ENCODE measurements around the gene LNX1. TPM values are rescaled to one million over a fixed set of nuclear protein-coding genes. Genes with fewer than 3 reads are reported as not detected.

The LNX1 gene
- total and polyA plus RNA-seq, 2 of the 13 experiments (the other 11 are each of a cell fraction or from before 2014, with no cell fraction given): 0.49 TPM

DNA sequence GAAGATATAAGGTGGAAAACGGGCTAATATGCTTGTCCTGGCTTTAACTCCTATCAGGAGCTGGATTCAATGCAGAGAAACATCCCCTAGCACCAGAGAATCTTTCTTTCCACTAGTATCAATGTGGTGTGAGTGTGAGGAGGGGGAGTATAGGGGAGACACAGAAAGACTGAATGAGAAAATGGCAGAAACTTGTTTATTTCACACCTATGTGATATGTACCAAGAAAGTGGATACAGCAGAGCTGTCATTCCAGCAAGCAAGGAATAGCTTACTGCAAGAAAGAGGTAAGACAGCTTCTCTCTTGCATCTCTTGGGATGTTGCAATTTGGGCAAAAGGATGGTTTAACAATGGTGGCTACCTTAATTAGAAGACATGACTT is 105.6 kb downstream of the LNX1 start (continued):
- no peak for TF ChIP-seq YEATS2 (CRISPR knock-in tag; IDR thresholded peaks at IDR 0.05; ENCODE audit: borderline replicate concordance)
- TF ChIP-seq, protein P1, sequence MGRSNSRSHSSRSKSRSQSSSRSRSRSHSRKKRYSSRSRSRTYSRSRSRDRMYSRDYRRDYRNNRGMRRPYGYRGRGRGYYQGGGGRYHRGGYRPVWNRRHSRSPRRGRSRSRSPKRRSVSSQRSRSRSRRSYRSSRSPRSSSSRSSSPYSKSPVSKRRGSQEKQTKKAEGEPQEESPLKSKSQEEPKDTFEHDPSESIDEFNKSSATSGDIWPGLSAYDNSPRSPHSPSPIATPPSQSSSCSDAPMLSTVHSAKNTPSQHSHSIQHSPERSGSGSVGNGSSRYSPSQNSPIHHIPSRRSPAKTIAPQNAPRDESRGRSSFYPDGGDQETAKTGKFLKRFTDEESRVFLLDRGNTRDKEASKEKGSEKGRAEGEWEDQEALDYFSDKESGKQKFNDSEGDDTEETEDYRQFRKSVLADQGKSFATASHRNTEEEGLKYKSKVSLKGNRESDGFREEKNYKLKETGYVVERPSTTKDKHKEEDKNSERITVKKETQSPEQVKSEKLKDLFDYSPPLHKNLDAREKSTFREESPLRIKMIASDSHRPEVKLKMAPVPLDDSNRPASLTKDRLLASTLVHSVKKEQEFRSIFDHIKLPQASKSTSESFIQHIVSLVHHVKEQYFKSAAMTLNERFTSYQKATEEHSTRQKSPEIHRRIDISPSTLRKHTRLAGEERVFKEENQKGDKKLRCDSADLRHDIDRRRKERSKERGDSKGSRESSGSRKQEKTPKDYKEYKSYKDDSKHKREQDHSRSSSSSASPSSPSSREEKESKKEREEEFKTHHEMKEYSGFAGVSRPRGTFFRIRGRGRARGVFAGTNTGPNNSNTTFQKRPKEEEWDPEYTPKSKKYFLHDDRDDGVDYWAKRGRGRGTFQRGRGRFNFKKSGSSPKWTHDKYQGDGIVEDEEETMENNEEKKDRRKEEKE (IDR thresholded peaks at IDR 0.05): no peak

DNA sequence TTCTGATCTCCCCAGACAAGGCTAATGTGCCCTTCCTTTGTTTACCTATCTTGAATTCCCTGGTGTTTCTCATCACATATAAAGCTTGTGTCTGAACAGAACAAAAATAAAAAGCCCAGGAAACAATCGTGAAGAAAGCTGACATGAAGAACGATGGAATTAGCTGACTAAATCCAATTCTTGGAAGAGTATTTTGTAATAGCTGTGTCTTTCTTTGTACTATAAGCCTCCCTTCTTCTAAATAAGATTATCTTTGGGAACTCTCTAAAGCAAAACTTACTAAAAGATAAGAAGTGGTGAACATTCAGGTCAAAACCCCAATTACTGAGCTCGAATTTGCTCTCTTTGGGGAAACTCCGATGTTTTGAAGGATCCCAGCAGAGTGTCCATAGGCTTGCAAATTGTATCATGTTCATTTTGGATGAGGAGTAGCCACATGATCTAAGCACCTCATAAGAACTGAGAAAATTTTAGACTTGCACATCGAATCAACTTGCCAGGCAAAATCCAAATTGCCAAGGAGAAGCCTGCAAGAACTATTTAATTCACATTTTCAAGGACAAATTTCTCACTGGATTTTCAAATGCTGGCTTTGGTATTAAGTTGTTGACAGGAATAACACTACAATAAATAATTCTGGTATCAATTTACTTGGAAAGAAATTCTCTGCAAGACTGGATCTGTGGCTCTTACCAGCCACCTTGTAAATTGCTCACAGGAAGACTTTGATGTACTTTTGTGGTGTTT is 106.2 kb downstream of the LNX1 start:
- 31% methylated on average over 5 of the region's 5 CpGs for WGBS (ENCODE audit: low lambda C conversion rate)
- no TSS peak for BruUV-seq (replicated peaks)
- no peak overlapping the region for H3K27ac ChIP-seq (ENCODE audit: extremely low read length, insufficient read depth, low read length)
- in situ Hi-C loops (cut with HindIII; ENCODE audit: extremely low pct_ligation_motif_present, low pct_unique_long_range_greater_than_20kb): loop anchor here (25.0 kb wide), 1 partner anchor 752 kb away; the partner anchor contains the start of gene PDGFRA
- ATAC-seq (no peak), DNase-seq (ENCODE audit: low spot score) (no peak), FAIRE-seq (no peak)
- H3K4me3 ChIP-seq (replicated peaks in 1 of 3; ENCODE audit: insufficient read depth in 1 of 3, low read depth in 2 of 3, low read length in 3 of 3): no peak overlapping the region
- no peak overlapping the region for H3K9ac ChIP-seq (ENCODE audit: insufficient read depth, low read depth, low read length)
- no peaks in the 10 kb centered on the region for H3K36me3 ChIP-seq (replicated peaks in 1 of 2; ENCODE audit: control insufficient read depth in 1 of 2, insufficient read depth in 2 of 2, low read length in 2 of 2)
- 0 out of 5 replicates have a peak, but pooled peaks cover 4% of the 10 kb centered on the region in 2 experiments for H3K27me3 ChIP-seq (ENCODE audit: control insufficient read depth in 1 of 2, insufficient read depth in 2 of 2, low read length in 2 of 2)
- no peaks in the 10 kb centered on the region for H3K79me2 ChIP-seq (ENCODE audit: insufficient read depth, low read length)
- intact Hi-C loops (cut with micrococcal nuclease; ENCODE audit: unreplicated experiment): no loop called here
- H3K4me2 ChIP-seq (ENCODE audit: low read depth, low read length): no peak overlapping the region
- no peaks in the 10 kb centered on the region for H4K20me1 ChIP-seq (ENCODE audit: insufficient read depth, low read length)
- no peak overlapping the region for H2AFZ ChIP-seq (ENCODE audit: low read length)
- POLR2A ChIA-PET: no interaction called here
- no peaks in the 10 kb centered on the region for H3K9me3 ChIP-seq (ENCODE audit: low read length)
- H3K4me1 ChIP-seq (ENCODE audit: insufficient read depth, low read length): no peaks in the 10 kb centered on the region
- no peak for TF ChIP-seq ETV6 (CRISPR knock-in tag; conservative IDR thresholded peaks at IDR 0.05)
- no peak for TF ChIP-seq SSRP1 (CRISPR knock-in tag; IDR thresholded peaks at IDR 0.05)
- no peak for TF ChIP-seq ZFP62 (CRISPR knock-in tag; IDR thresholded peaks at IDR 0.05)
- no peak for TF ChIP-seq ZNF264 (CRISPR knock-in tag; IDR thresholded peaks at IDR 0.05)
- no peak for TF ChIP-seq MTA1 (CRISPR knock-in tag; IDR thresholded peaks at IDR 0.05; ENCODE audit: borderline replicate concordance)
- TF ChIP-seq KMT2B (CRISPR knock-in tag; IDR thresholded peaks at IDR 0.05): no peak
- CTCF ChIA-PET (ENCODE audit: low intra/inter-chr PET ratio, low total read pairs): no interaction called here

Measured in HepG2 (cell line).